Stomach (tissue), 9 donors: ENCODE measurements around the gene NELL1. TPM values are rescaled to one million over a fixed set of nuclear protein-coding genes. Genes with fewer than 3 reads are reported as not detected.

ENCODE experiments used
- DNase-seq, 2 donors: peaks; one replicate each; pipeline versions ENCODE4 v3.0.0 to v3.0.0-alpha.2; 2013 to 2019
- H3K27ac ChIP-seq, 5 donors: fragments of 200-600 bp in 4 of 5; sonication (generic) in 4 of 5; one replicate each; pipeline ENCODE4 v1.5.1; 2013 to 2019; ENCODE audit warnings: mild to moderate bottlenecking in 1 of 5, moderate library complexity in 1 of 5
- H3K27me3 ChIP-seq, 3 donors: fragments of 200-600 bp; sonication (generic); one replicate each; pipeline ENCODE4 v1.5.1; 2017 to 2019; ENCODE audit warnings: mixed run types in 1 of 3
- H3K36me3 ChIP-seq, 4 donors: fragments of 200-600 bp; sonication (generic); 1 replicate in 3 of 4; 2 replicates in 1 of 4; pipeline ENCODE4 v1.5.1; 2016 to 2019
- H3K4me1 ChIP-seq, 4 donors: fragments of 200-600 bp; sonication (generic); one replicate each; pipeline ENCODE4 v1.5.1; 2016 to 2019
- H3K4me3 ChIP-seq, 4 donors: fragments of 200-600 bp; sonication (generic) in 3 of 4; one replicate each; pipeline ENCODE4 v1.5.1; 2016 to 2019; ENCODE audit warnings: mild to moderate bottlenecking in 1 of 4
- H3K9me3 ChIP-seq, 4 donors: fragments of 200-600 bp; sonication (generic); one replicate each; pipeline ENCODE4 v1.5.1; 2016 to 2019
- CTCF ChIP-seq, 7 experiments: fragments of 450-650 bp in 4 of 7; fragments of 200-600 bp in 3 of 7; sonication (generic) in 3 of 7; IDR thresholded peaks; one replicate each; pipeline ENCODE4 v1.5.1; 2016 to 2019; ENCODE audit warnings: antibody characterized with exemption in 7 of 7, control low read depth in 2 of 7, mild to moderate bottlenecking in 1 of 7
- EP300 ChIP-seq: sonication (generic); formaldehyde crosslinking; IDR thresholded peaks from one replicate; pipeline ENCODE4 v1.6.1; 2017; ENCODE audit warnings: antibody characterized with exemption
- POLR2A ChIP-seq, 4 donors: fragments of 450-650 bp; IDR thresholded peaks; one replicate each; pipeline ENCODE4 v1.6.1; 2016; ENCODE audit warnings: antibody characterized with exemption in 4 of 4, control low read depth in 2 of 4, mild to moderate bottlenecking in 1 of 4, moderate library complexity in 1 of 4
- POLR2AphosphoS5 ChIP-seq, 3 donors: sonication (generic); formaldehyde crosslinking; IDR thresholded peaks; one replicate each; pipeline ENCODE4 v1.6.1; 2016; ENCODE audit warnings: antibody characterized with exemption in 3 of 3
- WGBS, 5 donors: extraction: QIAGEN DNeasy Blood & Tissue Kit in 3 of 5; methylation state at CpG; one replicate each; pipeline versions ENCODE4 v1.1.5 to v1.1.7; 2013 to 2018; 5-methylcytosine and 5-hydroxymethylcytosine counted together
- intact Hi-C: fragments of 100-400 bp; cut with DNase I; formaldehyde crosslinking; loops from one replicate; pipeline ENCODE4 v1.15.1; 2023; ENCODE audit warnings: low total_unique reads
- polyA plus RNA-seq, 3 donors: library from polyadenylated mRNA; stranded (reverse); fragments of 200-250 nt; gene quantifications; one replicate each; pipeline ENCODE4 v1.2.3, GENCODE V29; 2013
- total RNA-seq, 5 donors: library from RNA; depleted of rRNA; stranded (reverse); fragments of >200 nt; gene quantifications; one replicate each; pipeline versions ENCODE4 v1.1.0 to v1.2.3, GENCODE V29; 2014 to 2016
- donor health status: healthy with polysubstance abuse.
- donor health status: Bipolar disorder and iron deficiency.
- donor health status: healthy.

NELL1 gene
- total and polyA plus RNA-seq, 8 donors: 0.05 to 15.4 (median 2.7) TPM; not detected in 5

GRCh38 chr11:21492931-21493330 lies 823.5 kb downstream of the NELL1 start:
- H3K27me3 ChIP-seq: no peaks in the 10 kb centered on the region
- no peak overlapping the region for H3K4me3 ChIP-seq
- no peak for DNase-seq
- WGBS, 5 donors: 73 to 82% (median 76%) methylated on average over 1 of the region's 1 CpG
- H3K36me3 ChIP-seq: no peaks in the 10 kb centered on the region
- no peak for TF ChIP-seq POLR2AphosphoS5 (IDR thresholded peaks at IDR 0.05)
- no peak for TF ChIP-seq EP300
- no peak for TF ChIP-seq CTCF (IDR thresholded peaks at IDR 0.05)
- intact Hi-C loops: no loop called here
- H3K4me1 ChIP-seq: no peaks in the 10 kb centered on the region
- H3K27ac ChIP-seq: no peak overlapping the region
- peaks cover 5 to 12% (median 7%) of the 10 kb centered on the region in 4 donors for H3K9me3 ChIP-seq

- Histone ChIP-seq H3K27ac (no peak overlapping the region), H3K9me3 (peaks cover 5 to 12% (median 7%) of the 10 kb centered on the region in 4 donors), H3K36me3 (no peaks in the 10 kb centered on the region), H3K4me3 (no peak overlapping the region), H3K27me3 (no peaks in the 10 kb centered on the region), H3K4me1 (no peaks in the 10 kb centered on the region)
- TF ChIP-seq POLR2AphosphoS5 (IDR thresholded peaks at IDR 0.05) (no peak), POLR2A (IDR thresholded peaks at IDR 0.05) (no peak), CTCF (IDR thresholded peaks at IDR 0.05) (no peak), EP300 (no peak)
- intact Hi-C loops: no loop called here
- no peak for DNase-seq
- 88 to 95% (median 93%) methylated on average over 4 of the region's 4 CpGs for WGBS, 5 donors
Measured at GRCh38 chr11:21494946-21495345, 825.6 kb downstream of the NELL1 start.

GRCh38 chr11:21495879-21496278 lies 826.5 kb downstream of the NELL1 start:
- Histone ChIP-seq H3K4me3 (no peak overlapping the region), H3K9me3 (peaks cover 0 to 6% (median 3%) of the 10 kb centered on the region in 4 donors), H3K27ac (no peak overlapping the region), H3K27me3 (no peaks in the 10 kb centered on the region), H3K4me1 (no peaks in the 10 kb centered on the region), H3K36me3 (no peaks in the 10 kb centered on the region)
- intact Hi-C loops: no loop called here
- WGBS, 5 donors: 89 to 96% (median 93%) methylated on average over 1 of the region's 1 CpG
- no peak for TF ChIP-seq CTCF (IDR thresholded peaks at IDR 0.05)
- TF ChIP-seq POLR2AphosphoS5 (IDR thresholded peaks at IDR 0.05): no peak
- TF ChIP-seq POLR2A (IDR thresholded peaks at IDR 0.05): no peak
- no peak for TF ChIP-seq EP300
- no peak for DNase-seq

GRCh38 chr11:21501245-21501644 lies 831.9 kb downstream of the NELL1 start:
- H3K36me3 ChIP-seq: no peaks in the 10 kb centered on the region
- no peaks in the 10 kb centered on the region for H3K9me3 ChIP-seq
- no peaks in the 10 kb centered on the region for H3K4me1 ChIP-seq
- WGBS, 5 donors: 67 to 79% (median 69%) methylated on average over 1 of the region's 1 CpG
- no peak overlapping the region for H3K27ac ChIP-seq
- DNase-seq: no peak
- H3K4me3 ChIP-seq: no peak overlapping the region
- TF ChIP-seq POLR2AphosphoS5 (IDR thresholded peaks at IDR 0.05): no peak
- TF ChIP-seq CTCF (IDR thresholded peaks at IDR 0.05): no peak
- TF ChIP-seq EP300: no peak
- no peak for TF ChIP-seq POLR2A (IDR thresholded peaks at IDR 0.05)
- no peaks in the 10 kb centered on the region for H3K27me3 ChIP-seq
- intact Hi-C loops: no loop called here
